HEK293T (cell line): ENCODE data around the gene R3HCC1L.

Source experiments
- BHLHE40 ChIP-seq: fragments of 450-650 bp; IDR thresholded peaks from 2 replicates; pipeline ENCODE4 v1.6.1; 2016; ENCODE audit warnings: mild to moderate bottlenecking, moderate library complexity, borderline replicate concordance
- CTBP1 ChIP-seq: fragments of 450-650 bp; IDR thresholded peaks from 2 replicates; pipeline ENCODE4 v1.6.1; 2016; ENCODE audit warnings: borderline replicate concordance
- ELF4 ChIP-seq: fragments of 450-650 bp; IDR thresholded peaks from 2 replicates; pipeline ENCODE4 v1.6.1; 2017; ENCODE audit warnings: antibody characterized with exemption
- FOXA1 ChIP-seq: fragments of 450-650 bp; IDR thresholded peaks from 2 replicates; pipeline ENCODE4 v1.6.1; 2016; ENCODE audit warnings: mild to moderate bottlenecking
- FOXK2 ChIP-seq: fragments of 450-650 bp; IDR thresholded peaks from 2 replicates; pipeline ENCODE4 v1.6.1; 2016; ENCODE audit warnings: mild to moderate bottlenecking
- FOXM1 ChIP-seq: fragments of 450-650 bp; IDR thresholded peaks from 2 replicates; pipeline ENCODE4 v1.6.1; 2017; ENCODE audit warnings: mild to moderate bottlenecking, borderline replicate concordance
- HDGF ChIP-seq: fragments of 450-650 bp; IDR thresholded peaks from 2 replicates; pipeline ENCODE4 v1.6.1; 2017; ENCODE audit warnings: antibody characterized with exemption, borderline replicate concordance
- LEF1 ChIP-seq: fragments of 450-650 bp; IDR thresholded peaks from 2 replicates; pipeline ENCODE4 v1.6.1; 2017; ENCODE audit warnings: mild to moderate bottlenecking, borderline replicate concordance
- TARDBP ChIP-seq: fragments of 450-650 bp; IDR thresholded peaks from 2 replicates; pipeline ENCODE4 v1.6.1; 2016
- ZNF384 ChIP-seq: fragments of 450-650 bp; IDR thresholded peaks from 2 replicates; pipeline ENCODE4 v1.6.1; 2016

DNA sequence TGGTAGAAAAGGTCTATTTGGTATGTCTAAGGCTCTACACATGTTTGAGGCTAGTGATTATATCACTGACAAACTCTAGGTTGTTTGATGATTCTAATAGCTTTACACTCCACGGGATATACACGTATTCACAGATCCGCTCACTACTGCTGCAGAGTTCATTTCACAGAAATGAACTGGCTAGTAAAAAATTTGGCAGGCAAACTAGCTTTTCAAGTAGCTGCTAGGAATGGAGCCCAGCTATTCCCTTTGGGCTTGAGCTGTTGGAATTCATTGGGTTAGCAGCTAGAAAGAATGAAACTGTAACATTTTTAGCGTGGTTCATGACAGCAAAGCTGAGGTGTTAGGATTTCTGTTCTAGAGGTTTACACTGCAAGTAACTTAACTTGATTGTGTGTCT lies 37.6 kb downstream of the R3HCC1L start:
- TF ChIP-seq FOXK2 (no peak), ELF4 (no peak), FOXM1 (no peak), BHLHE40 (no peak), FOXA1 (no peak), TARDBP (no peak), CTBP1 (no peak), LEF1 (no peak), ZNF384 (no peak), HDGF (no peak)
